ENCODE data around the gene ADAMTS17. TPM values are rescaled to one million over a fixed set of nuclear protein-coding genes. Genes with fewer than 3 reads are reported as not detected.

ADAMTS17 gene
- total RNA-seq, 1 donor from 2014 or later: 6.2 TPM

DNA sequence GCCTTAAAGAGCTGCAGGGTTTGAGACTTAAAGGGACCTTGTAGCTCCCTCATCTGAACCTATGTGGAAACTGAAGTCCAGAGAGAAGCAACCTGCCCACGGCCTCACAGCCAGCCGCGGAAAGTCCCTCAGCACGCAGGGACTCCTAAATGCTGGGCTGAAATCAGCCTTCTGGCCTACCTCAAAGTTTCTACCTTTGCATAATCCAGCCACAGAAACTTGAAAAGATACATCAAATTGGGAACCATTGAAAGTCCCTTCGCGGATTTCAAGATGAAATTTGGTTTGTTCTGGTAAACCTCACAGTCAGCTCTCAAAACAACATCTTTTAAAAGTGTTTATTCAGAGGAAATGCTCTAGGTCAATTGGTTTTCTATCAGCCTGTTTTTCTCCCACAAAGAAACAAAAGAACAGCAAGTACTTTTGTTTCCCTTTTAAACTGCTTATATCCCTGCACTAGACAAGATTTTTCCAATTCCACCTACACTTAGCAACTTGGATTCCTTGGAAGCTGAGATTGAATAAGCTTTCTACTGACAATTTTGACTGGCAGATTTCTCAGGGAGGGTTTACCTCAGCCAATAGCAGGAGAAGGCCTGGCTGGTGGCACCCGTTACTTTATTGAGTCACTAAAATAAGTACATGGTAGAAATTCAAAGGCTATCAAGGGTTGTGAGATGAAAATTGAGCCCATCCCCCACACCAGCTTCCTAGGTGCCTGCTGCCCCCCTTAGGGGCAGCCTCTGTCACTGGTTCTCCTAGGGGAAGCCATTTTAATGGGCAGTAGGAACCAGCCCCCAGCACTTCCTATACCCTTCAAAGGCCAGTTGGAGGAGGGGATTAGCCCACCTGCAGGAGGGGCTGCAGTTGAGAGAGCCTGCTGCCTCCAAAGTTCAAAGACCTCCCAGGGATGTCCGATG lies 171.2 kb downstream of the ADAMTS17 start:
- Histone ChIP-seq H3K9me3 (peaks cover 13% of the 10 kb centered on the region), H3K4me1 (no peaks in the 10 kb centered on the region), H3K36me3 (no peaks in the 10 kb centered on the region), H3K4me3 (no peak overlapping the region), H3K27ac (no peak overlapping the region), H3K27me3 (no peaks in the 10 kb centered on the region)
- intact Hi-C loops (cut with DNase I): no loop called here
- TF ChIP-seq, protein P1, sequence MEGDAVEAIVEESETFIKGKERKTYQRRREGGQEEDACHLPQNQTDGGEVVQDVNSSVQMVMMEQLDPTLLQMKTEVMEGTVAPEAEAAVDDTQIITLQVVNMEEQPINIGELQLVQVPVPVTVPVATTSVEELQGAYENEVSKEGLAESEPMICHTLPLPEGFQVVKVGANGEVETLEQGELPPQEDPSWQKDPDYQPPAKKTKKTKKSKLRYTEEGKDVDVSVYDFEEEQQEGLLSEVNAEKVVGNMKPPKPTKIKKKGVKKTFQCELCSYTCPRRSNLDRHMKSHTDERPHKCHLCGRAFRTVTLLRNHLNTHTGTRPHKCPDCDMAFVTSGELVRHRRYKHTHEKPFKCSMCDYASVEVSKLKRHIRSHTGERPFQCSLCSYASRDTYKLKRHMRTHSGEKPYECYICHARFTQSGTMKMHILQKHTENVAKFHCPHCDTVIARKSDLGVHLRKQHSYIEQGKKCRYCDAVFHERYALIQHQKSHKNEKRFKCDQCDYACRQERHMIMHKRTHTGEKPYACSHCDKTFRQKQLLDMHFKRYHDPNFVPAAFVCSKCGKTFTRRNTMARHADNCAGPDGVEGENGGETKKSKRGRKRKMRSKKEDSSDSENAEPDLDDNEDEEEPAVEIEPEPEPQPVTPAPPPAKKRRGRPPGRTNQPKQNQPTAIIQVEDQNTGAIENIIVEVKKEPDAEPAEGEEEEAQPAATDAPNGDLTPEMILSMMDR (IDR thresholded peaks at IDR 0.05): no peak
- no peak for DNase-seq
- no peak for ATAC-seq

DNA sequence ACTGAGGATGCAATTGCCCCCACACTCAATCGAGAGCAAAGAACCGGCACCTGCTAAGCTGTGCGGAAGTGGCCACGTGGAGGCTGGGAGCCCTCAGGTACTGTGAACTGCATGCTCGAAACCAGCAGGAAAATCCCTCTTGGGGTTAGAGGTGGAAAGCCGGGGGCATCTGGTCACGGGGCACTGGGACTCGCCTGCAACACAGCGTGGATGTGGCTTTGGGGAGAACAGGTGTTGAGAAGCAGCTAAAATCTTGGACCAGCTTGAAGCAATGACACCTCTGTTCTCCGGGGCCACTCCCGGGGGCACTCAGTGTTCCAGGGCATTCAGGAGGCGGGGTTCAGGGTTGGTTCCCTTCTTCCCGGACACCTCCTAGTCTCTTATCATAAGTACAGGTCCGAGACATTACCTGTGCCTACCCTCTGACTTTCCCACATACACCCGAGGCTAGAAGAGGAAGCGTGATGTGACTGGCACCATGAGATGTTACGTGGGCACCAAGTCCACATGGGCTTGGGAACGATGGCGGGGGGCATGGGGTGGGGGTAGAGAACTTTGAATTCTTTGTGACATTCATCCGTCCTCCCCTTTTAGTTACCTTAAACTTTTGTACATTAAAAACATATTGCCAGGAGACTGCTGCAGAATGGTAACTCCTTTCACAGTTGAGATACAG lies 172.0 kb downstream of the ADAMTS17 start:
- Histone ChIP-seq H3K36me3 (no peaks in the 10 kb centered on the region), H3K27me3 (no peaks in the 10 kb centered on the region), H3K27ac (no peak overlapping the region), H3K4me3 (no peak overlapping the region), H3K4me1 (no peaks in the 10 kb centered on the region), H3K9me3 (peaks cover 13% of the 10 kb centered on the region)
- DNase-seq (no peak), ATAC-seq (no peak)
- TF ChIP-seq, protein P1 (IDR thresholded peaks at IDR 0.05): no peak
- intact Hi-C loops (cut with DNase I): no loop called here

DNA sequence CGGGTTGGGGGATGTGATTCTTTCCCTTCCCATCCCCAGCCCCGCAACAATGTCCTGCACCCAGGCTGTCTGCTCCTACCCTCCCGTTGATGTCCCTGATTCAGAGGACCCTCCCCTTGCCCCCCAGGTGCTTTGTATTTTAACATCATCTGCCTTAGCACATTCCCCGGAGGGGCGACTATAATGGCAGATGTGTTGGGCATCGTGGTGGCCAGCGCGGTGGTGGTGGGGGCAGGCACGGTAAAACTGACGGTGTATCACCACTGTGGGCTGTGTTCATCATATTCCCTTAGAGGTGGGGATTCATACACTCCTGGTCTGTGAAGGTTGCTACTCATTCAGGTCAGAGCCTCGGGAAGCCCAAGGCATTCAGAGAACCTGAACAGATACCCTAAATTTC lies 173.0 kb downstream of the ADAMTS17 start:
- Histone ChIP-seq H3K36me3 (no peaks in the 10 kb centered on the region), H3K9me3 (peaks cover 13% of the 10 kb centered on the region), H3K27ac (no peak overlapping the region), H3K4me3 (no peak overlapping the region), H3K27me3 (no peaks in the 10 kb centered on the region), H3K4me1 (no peaks in the 10 kb centered on the region)
- TF ChIP-seq, protein P1 (IDR thresholded peaks at IDR 0.05): no peak
- intact Hi-C loops (cut with DNase I): no loop called here
- no peak for ATAC-seq
- DNase-seq: no peak

DNA sequence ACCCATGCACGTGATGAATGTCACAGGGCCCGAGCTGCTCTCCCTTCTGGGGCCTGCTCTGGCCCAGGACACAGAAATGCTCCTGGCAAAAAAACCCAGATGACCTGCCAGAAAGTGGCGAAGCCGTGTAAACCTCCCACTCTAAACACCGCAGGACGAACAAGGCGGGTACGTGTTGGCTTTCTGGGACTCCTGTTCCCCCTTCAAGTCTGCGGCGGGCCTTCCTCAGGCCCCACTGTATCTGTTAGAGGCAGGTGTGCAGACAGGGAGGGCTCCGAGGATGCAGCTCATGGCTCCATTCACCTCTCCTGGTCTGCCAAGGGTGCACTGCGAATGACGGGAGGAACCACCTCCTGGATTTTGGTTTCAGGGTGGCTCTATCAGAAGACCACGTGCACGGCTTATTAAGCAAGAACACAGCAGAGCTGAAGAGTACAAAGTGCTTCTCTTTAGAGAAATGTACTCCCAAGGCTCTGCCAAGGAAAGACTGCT lies 173.8 kb downstream of the ADAMTS17 start:
- Histone ChIP-seq H3K27ac (peak overlapping the region; percentile 36), H3K4me3 (no peak overlapping the region), H3K36me3 (no peaks in the 10 kb centered on the region), H3K4me1 (no peaks in the 10 kb centered on the region), H3K27me3 (no peaks in the 10 kb centered on the region), H3K9me3 (peaks cover 9% of the 10 kb centered on the region)
- ATAC-seq (peak; percentile 8), DNase-seq (no peak)
- TF ChIP-seq, protein P1 (IDR thresholded peaks at IDR 0.05): no peak
- intact Hi-C loops (cut with DNase I): no loop called here

DNA sequence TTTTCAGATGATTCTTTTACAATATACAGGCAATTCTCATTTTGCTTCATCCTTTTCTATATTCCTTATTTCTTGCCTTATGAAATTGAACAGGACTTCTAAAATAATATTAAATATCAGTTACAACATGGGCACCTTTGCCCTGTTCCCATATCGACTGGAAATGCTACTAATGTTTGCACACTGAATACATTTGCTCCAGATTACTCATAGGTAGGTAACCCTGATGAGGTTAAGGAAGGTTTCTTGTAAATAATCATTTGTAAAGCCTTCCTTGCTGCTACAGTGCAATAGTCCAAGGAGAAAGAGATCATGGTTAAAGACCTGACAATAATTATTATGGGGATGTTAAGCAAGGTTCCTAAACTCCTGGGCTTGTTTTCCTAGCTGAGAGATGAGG lies 175.5 kb downstream of the ADAMTS17 start:
- Histone ChIP-seq H3K27ac (no peak overlapping the region), H3K9me3 (no peaks in the 10 kb centered on the region), H3K4me3 (no peak overlapping the region), H3K36me3 (no peaks in the 10 kb centered on the region), H3K4me1 (no peaks in the 10 kb centered on the region), H3K27me3 (no peaks in the 10 kb centered on the region)
- no peak for DNase-seq
- TF ChIP-seq, protein P1 (IDR thresholded peaks at IDR 0.05): no peak
- ATAC-seq: no peak
- intact Hi-C loops (cut with DNase I): no loop called here
